ENCODE results near the gene HRNR.

DNA sequence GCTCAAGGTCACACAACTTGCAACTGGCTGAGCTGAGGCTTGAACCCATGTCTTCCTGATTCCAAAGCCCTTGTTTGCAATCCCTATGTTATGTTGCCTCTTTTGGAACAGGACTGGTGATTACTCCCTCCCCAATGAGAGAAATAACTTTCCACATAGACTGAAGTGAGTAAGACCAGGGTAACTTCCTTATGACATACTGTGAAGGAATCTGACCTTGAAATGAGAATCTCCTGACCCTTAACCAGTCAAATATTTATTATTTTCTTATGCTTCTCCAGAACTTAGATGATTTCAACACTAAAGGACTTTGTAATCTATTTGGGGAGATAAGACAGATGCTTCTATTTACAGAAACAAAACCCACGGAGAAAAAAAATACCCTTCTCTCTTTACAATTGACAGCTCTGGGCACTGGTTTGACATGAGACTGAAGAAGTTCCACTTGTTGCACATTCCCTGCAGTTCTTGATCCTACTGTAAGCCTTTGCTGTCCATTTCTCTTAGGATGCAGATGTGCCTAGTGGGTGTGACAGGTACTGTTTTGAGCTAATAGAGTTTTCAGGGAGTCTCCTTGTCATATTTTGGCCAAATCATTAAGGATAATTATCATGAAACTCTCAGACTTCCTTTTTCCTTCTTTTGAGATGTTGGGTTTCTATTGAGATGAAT is 61.1 kb downstream of the HRNR start:
- TF ChIP-seq POLR2A (IDR thresholded peaks at IDR 0.05; ENCODE audit: low read length) (no peak), GATA1 (IDR thresholded peaks at IDR 0.05; ENCODE audit: low read depth, low read length) (no peak)
